Measurements from ENCODE around the gene YBEY.
"Not testable (repeated sequence)": the region's sequence is repeated elsewhere in the genome, so short reads cannot be mapped to it uniquely, and the experiment has no call there.

The YBEY gene

GRCh38 chr21:46285761-46286647 is at the start of gene YBEY:
YBEY (plus strand) TSS chr21:46286342; CDS start chr21:46286914, 572 bp downstream.
- DNase-seq = peak; percentile 80

- DNase-seq = no peak
These were observed 48.7 kb upstream of the YBEY start for GRCh38 chr21:46237474-46237873.

GRCh38 chr21:46239817-46240325 is 46.3 kb upstream of the YBEY start:
- DNase-seq = no peak

- not testable (repeated sequence) for DNase-seq
These were observed 44.6 kb upstream of the YBEY start for GRCh38 chr21:46241577-46241976.

GRCh38 chr21:46243325-46243724 is 42.8 kb upstream of the YBEY start:
- DNase-seq = no peak

- no peak for DNase-seq
These were observed 42.2 kb upstream of the YBEY start for GRCh38 chr21:46243960-46244361.

- DNase-seq = no peak
These were observed 41.5 kb upstream of the YBEY start for GRCh38 chr21:46244602-46245001.

- no peak for DNase-seq
These were observed 40.8 kb upstream of the YBEY start for GRCh38 chr21:46245213-46245915.

- DNase-seq = no peak
These were observed 39.8 kb upstream of the YBEY start for GRCh38 chr21:46246345-46246744.

GRCh38 chr21:46247699-46248421 is 38.3 kb upstream of the YBEY start:
- no peak for DNase-seq

GRCh38 chr21:46248422-46248782 is 37.7 kb upstream of the YBEY start:
- DNase-seq = no peak

- DNase-seq = no peak
These were observed 37.3 kb upstream of the YBEY start for GRCh38 chr21:46248827-46249226.

- peak; percentile 69 for DNase-seq
These were observed 35.9 kb upstream of the YBEY start for GRCh38 chr21:46250146-46250725.

- no peak for DNase-seq
These were observed 33.3 kb upstream of the YBEY start for GRCh38 chr21:46252840-46253239.

- DNase-seq = no peak
These were observed 32.5 kb upstream of the YBEY start for GRCh38 chr21:46253610-46254124.

GRCh38 chr21:46254208-46254975 is 31.8 kb upstream of the YBEY start:
- no peak for DNase-seq

GRCh38 chr21:46255166-46255565 is 31.0 kb upstream of the YBEY start:
- no peak for DNase-seq

- no peak for DNase-seq
These were observed 30.3 kb upstream of the YBEY start for GRCh38 chr21:46255758-46256337.

- no peak for DNase-seq
These were observed 29.6 kb upstream of the YBEY start for GRCh38 chr21:46256501-46256994.

- DNase-seq = no peak
These were observed 22.0 kb upstream of the YBEY start for GRCh38 chr21:46264046-46264689.

GRCh38 chr21:46264690-46265144 is 21.4 kb upstream of the YBEY start:
- no peak for DNase-seq

Measured in MV-4-11 (cell line).